ENCODE results near the gene MS4A2. TPM values are rescaled to one million over a fixed set of nuclear protein-coding genes. Genes with fewer than 3 reads are reported as not detected.

The MS4A2 gene
- total and polyA plus RNA-seq, 2 experiments from 2014 or later = not detected

GRCh38 chr11:60064111-60064510, 24.4 kb upstream of the MS4A2 start:
- H3K4me3 Mint-ChIP-seq = no peak overlapping the region
- H3K27me3 ChIP-seq (ENCODE audit: insufficient read depth) = no peaks in the 10 kb centered on the region
- no peaks in the 10 kb centered on the region for H3K36me3 ChIP-seq (ENCODE audit: insufficient read depth)
- H3K27me3 Mint-ChIP-seq (ENCODE audit: insufficient read depth, low read depth, poor library complexity) = peaks cover 2% of the 10 kb centered on the region
- no peaks in the 10 kb centered on the region for H3K9me3 Mint-ChIP-seq
- no peaks in the 10 kb centered on the region for H3F3A ChIP-seq (replicated peaks; ENCODE audit: low read depth)
- H3K4me1 ChIP-seq (ENCODE audit: insufficient read depth) = no peaks in the 10 kb centered on the region
- H3K4me3 ChIP-seq = no peak overlapping the region
- ATAC-seq (no peak), DNase-seq (ENCODE audit: low spot score) (no peak)
- TF ChIP-seq ETS1 (IDR thresholded peaks at IDR 0.05) = no peak
- no peak for TF ChIP-seq CREB1 (CRISPR knock-in tag; IDR thresholded peaks at IDR 0.05; ENCODE audit: low read depth)
- TF ChIP-seq ZNF462 (CRISPR knock-in tag; IDR thresholded peaks at IDR 0.05) = no peak
- no peak for TF ChIP-seq STAT1 (IDR thresholded peaks at IDR 0.05; ENCODE audit: unreplicated experiment)
- TF ChIP-seq POLR2AphosphoS5 (IDR thresholded peaks at IDR 0.05; ENCODE audit: low read depth) = no peak
- TF ChIP-seq JUNB (IDR thresholded peaks at IDR 0.05; ENCODE audit: unreplicated experiment) = no peak
- TF ChIP-seq EZH2 (IDR thresholded peaks at IDR 0.05; ENCODE audit: low read depth, unreplicated experiment) = no peak
- no peak for TF ChIP-seq ZNF331 (CRISPR knock-in tag; IDR thresholded peaks at IDR 0.05; ENCODE audit: low read depth)
- TF ChIP-seq ZNF114 (CRISPR knock-in tag; IDR thresholded peaks at IDR 0.05) = no peak
- TF ChIP-seq REST (IDR thresholded peaks at IDR 0.05; ENCODE audit: unreplicated experiment) = no peak
- no peak for TF ChIP-seq NANOG (IDR thresholded peaks at IDR 0.05; ENCODE audit: borderline replicate concordance)
- no peak for TF ChIP-seq EZH2phosphoT487 (IDR thresholded peaks at IDR 0.05; ENCODE audit: unreplicated experiment)
- no peak for TF ChIP-seq CTCF (conservative IDR thresholded peaks at IDR 0.05; ENCODE audit: low read depth in 2 of 2)
- no peaks in the 10 kb centered on the region for H3K36me3 Mint-ChIP-seq (ENCODE audit: low read depth)
- H3K27ac ChIP-seq (ENCODE audit: low read depth) = no peak overlapping the region
- no peaks in the 10 kb centered on the region for H3K79me2 ChIP-seq (replicated peaks; ENCODE audit: insufficient read depth)
- no peaks in the 10 kb centered on the region for H4K20me1 ChIP-seq (replicated peaks; ENCODE audit: insufficient read depth)
- no peak overlapping the region for H3K4me2 ChIP-seq
- no peak overlapping the region for H2AFZ ChIP-seq
- no peaks in the 10 kb centered on the region for H3K4me1 Mint-ChIP-seq
- peaks cover 4% of the 10 kb centered on the region; the same call in 1 of the 2 replicates for H3K9me2 ChIP-seq (ENCODE audit: insufficient read depth)
- no peak overlapping the region for H3K27ac Mint-ChIP-seq

Data from GM23338 (cell line).